AG08396 (cell line): ENCODE measurements around the gene RNF208.
"Not testable (repeated sequence)": the region's sequence is repeated elsewhere in the genome, so short reads cannot be mapped to it uniquely, and the experiment has no call there.

Experiments used
- DNase-seq: peaks from one replicate; pipeline ENCODE4 v3.0.0; 2012; ENCODE audit warnings: low spot score, mixed read lengths

Gene RNF208

GRCh38 chr9:137222190-137223077, at the start of gene RNF208:
RNF208 (minus strand) TSS chr9:137222240; CDS start chr9:137221212, 1,028 bp downstream.
- no peak for DNase-seq

- DNase-seq, result no peak
These were observed 49.6 kb upstream of the RNF208 start for GRCh38 chr9:137271696-137272076.

GRCh38 chr9:137270929-137271695, 49.1 kb upstream of the RNF208 start:
- no peak for DNase-seq

GRCh38 chr9:137269231-137269772, 47.3 kb upstream of the RNF208 start:
- DNase-seq, result peak; percentile 88

- no peak for DNase-seq
These were observed 46.6 kb upstream of the RNF208 start for GRCh38 chr9:137268538-137269201.

- no peak for DNase-seq
These were observed 45.9 kb upstream of the RNF208 start for GRCh38 chr9:137267933-137268355.

GRCh38 chr9:137266585-137267453, 44.8 kb upstream of the RNF208 start:
- no peak for DNase-seq

- no peak for DNase-seq
These were observed 44.1 kb upstream of the RNF208 start for GRCh38 chr9:137266162-137266527.

- no peak for DNase-seq
These were observed 43.6 kb upstream of the RNF208 start for GRCh38 chr9:137265496-137266161.

- DNase-seq, result no peak
These were observed 42.0 kb upstream of the RNF208 start for GRCh38 chr9:137264067-137264466.

GRCh38 chr9:137263506-137263905, 41.5 kb upstream of the RNF208 start:
- DNase-seq, result no peak

GRCh38 chr9:137262909-137263285, 40.9 kb upstream of the RNF208 start:
- DNase-seq, result no peak

- not testable (repeated sequence) for DNase-seq
These were observed 40.3 kb upstream of the RNF208 start for GRCh38 chr9:137262173-137262908.

- no peak for DNase-seq
These were observed 34.8 kb upstream of the RNF208 start for GRCh38 chr9:137256856-137257255.

GRCh38 chr9:137256362-137256761, 34.3 kb upstream of the RNF208 start:
- no peak for DNase-seq

- DNase-seq, result no peak
These were observed 33.5 kb upstream of the RNF208 start for GRCh38 chr9:137255448-137256114.

- DNase-seq, result peak; percentile 100
These were observed 32.8 kb upstream of the RNF208 start, which contains the start of gene NELFB for GRCh38 chr9:137254624-137255447. NELFB (plus strand) TSS chr9:137255327.
